HG03558 (cell line): Measurements from ENCODE around the gene CLASP1.
"Not testable (repeated sequence)": the region's sequence is repeated elsewhere in the genome, so short reads cannot be mapped to it uniquely, and the experiment has no call there.

Source experiments
- ATAC-seq: cut with Tn5 transposase; IDR thresholded peaks from one replicate; pipeline ENCODE4 v1.9.1; 2021; ENCODE audit warnings: moderate number of reproducible peaks; ENCODE audit not compliant: unreplicated experiment; ENCODE audit errors: extremely low read depth

The CLASP1 gene

DNA sequence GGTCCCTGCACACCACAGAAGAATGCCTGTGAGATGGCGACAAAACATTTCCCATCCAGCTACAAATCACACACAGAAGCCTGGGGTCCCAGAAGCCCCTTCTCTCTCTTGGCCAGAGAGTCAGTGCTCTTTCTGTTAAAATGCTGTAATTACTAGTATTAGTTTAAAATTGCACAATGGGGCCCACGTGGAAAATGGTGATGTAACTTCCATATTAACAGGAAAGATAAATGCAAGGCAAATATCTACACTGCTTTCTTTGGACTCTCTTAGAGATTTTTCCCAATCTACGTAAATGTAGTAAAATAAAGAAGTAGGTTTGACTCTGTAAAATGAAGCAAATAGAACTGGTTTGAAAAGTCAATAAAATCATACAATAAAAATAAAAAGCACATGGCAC, 250.4 kb downstream of the CLASP1 start:
- ATAC-seq: no peak

DNA sequence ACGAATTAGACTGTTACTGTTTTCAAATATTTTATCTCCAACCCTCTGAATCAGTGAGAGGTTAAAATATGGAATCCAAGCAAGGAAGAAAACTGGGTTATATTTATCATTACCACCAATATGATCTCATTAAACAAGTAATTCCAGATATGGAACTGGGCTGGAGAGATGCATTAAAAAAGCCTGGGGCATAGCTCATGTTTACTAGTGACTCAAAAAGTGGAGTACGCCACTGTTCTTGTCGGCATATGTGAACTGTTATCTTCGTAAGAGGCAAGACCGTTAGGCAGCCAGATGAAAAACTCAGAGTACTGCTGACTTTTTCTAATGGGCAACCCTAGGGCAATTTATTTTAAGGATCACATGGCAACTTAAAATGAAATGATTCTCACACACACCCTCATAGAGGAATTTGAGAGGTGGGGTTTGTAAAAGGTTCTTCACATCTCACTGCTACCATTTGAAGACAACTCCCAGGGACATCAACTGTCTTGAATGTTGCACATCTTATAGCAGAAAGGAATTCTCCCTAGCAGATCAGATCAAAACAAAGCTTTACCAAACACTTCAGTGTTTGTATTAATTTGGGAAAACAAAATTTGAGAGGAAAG, 259.1 kb downstream of the CLASP1 start:
- no peak for ATAC-seq

DNA sequence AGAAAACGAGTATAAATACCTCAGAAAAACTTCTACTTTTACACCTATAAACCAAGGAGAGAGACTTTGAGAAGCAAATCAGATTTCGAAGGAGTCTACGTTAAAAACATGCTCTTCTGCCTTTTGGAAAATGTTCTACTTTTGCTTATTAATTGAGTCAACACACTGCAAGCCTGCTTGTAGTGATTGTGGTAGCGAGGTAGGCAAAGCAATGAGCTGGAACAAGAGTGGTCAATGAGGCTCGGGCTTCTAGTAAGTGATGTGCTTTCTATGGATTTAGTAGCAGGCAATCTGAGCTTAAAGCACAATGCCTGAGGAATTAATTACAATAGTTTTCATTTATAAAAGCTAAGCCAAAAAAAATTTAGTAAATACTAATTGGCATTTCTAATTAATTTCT, 260.9 kb downstream of the CLASP1 start:
- no peak for ATAC-seq

DNA sequence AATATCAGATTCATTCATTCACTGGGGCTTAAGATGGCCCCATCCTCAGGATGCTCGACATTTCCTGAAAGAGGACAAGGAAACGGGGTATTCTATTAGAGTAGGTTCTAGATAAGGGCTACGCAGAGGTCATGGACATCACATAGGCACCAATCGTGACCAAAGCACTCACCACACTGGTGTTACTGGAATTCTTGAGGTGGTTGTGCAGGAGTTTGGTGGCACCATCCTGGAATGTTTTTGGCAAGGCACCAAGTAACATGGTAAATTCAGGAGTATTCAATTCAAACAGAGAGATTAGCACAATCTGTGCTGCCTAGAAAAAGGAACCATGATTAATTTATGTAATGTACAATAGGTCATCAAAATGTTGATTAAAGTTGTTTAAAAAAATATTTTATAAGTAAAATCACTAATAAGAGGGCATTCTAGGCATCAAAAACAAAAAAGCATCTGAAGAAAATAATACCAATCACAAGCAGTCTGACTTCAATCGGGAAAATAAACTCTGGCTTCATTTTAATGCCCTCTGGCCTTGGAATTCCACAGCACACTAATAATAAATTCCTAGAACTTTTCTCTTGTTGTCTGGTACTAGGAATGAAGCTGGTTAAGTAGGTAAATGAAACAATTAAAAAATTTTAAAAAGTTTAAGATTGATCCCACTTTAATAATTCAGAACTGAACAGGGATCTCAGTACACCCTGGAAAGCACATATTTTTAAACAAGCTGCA, 261.5 kb downstream of the CLASP1 start:
- ATAC-seq: no peak

DNA sequence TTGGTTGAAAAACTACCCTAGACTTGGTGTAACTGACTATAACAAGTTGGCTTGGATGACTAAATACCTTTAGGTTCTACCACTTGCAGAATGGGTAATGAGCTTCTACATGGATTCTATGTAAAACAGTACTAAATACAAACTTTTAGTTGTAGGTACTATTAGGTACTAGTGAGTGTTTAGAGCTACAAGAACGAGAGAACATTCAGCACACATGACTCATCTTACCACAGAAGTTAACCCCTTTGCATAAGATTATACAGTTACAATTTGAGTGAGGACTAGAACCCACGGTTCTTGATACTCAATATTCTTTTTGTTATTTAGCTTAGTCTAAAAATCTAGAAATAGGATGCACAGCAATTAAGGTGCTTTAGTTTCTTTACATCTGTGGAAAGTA, 262.6 kb downstream of the CLASP1 start:
- no peak for ATAC-seq

DNA sequence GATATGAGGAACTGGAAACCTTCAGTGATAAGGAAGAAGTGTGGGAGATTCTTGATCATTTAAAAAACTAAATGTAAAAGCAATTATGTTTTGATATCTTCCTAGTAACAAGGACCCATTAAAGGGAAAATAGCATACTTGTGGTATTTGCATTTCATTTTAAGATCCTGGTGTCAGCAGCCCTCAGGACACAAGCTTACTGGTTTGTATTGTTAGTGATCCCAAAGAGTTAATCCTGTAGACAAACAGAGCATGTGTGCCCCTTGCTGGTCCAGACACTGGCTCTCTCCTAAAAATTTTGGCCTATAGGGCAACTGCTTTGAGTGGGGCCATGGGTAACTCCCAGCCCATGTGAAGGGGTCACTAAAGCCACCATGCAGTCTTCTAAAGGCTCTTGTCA, 263.2 kb downstream of the CLASP1 start:
- no peak for ATAC-seq

DNA sequence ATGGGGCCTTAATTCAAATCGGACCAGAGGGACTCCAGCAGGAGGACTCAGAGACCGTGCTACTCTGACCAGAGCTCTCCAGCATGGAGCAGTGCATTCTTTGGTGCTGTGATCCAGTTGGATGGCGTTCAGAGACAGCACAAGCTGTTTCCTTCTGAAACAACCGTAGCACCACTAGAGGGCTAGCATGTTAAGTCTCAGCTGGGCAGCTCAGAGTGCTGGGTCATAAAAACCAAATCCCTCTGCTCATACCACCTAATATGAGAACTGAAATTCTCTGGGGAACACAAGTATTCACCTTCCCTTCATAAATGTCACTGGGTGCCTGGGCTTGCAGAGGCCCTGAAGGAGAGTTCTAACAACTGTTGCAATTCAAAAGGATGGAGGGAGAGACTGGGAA, 266.5 kb downstream of the CLASP1 start:
- no peak for ATAC-seq

DNA sequence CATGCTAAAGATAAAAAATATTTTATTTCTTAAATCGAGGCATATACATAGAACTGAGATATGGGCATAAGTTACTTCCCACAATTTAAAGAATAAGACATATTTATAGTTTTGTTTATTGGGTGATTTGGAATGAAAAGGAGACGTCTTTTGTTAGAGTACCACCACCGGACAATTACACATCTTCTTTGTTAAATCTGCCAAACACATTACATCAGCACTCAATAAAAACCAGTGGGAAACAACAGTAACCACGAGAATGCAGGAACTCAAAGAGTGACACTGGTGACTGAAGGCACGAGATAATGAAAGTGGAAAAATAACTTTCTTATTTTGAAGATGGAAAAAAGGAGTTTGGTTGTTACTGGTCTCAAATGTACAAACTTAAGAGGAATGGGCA, 271.6 kb downstream of the CLASP1 start:
- ATAC-seq: no peak

DNA sequence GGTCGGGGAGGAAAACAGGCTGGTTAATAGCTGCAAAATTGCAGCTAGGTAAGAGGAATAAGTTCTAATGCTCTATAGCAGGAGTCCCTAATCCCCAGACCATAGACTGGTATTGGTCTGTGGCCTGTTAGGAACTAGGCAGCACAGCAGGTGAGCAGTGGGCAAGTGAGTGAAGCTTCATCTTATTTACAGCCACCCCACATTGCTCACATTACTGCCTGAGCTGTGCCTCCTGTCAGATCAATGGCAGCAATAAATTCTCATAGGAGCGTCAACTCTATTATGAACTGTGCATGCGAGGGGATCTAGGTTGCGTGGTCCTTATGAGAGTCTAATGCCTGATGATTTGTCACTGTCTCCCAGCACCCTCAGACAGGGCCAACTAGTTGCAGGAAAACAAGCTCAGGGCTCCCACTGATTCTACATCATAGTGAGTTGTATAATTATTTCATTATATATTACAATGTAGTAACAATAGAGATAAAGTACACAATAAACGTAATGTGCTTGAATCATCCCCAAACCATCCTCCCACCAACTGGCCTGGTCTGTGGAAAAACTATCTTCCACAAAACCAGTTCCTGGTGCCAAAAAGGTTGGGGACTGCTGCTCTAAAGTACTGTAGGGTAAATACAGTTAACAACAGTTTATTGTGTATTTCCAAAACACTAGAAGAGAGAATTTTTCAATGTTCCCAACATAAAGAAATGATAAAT, 272.6 kb downstream of the CLASP1 start:
- no peak for ATAC-seq

DNA sequence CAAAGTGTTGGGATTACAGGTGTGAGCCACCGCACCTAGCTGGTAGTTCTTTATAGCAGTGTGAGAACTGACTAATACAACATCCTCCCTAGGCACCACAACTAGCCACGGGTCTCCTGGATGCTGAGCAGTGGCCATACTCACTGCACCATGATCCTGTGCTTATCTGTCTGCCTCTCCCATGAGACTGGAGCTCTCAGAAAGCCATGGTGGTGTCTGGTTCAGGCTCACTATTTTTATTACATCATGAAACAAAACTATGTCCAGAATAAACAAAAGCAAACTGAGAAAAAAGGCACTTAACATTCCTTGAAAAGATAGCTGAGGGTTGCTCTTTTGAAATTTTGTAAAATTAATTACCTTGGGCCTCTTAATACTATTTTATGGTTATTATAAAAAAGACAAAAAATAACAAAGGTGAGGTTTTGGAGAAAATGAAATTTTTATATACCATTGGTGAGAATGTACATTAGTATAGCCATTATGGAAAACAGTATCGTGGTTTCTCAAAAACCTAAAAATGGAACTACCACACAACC, 273.6 kb downstream of the CLASP1 start:
- ATAC-seq: no peak

DNA sequence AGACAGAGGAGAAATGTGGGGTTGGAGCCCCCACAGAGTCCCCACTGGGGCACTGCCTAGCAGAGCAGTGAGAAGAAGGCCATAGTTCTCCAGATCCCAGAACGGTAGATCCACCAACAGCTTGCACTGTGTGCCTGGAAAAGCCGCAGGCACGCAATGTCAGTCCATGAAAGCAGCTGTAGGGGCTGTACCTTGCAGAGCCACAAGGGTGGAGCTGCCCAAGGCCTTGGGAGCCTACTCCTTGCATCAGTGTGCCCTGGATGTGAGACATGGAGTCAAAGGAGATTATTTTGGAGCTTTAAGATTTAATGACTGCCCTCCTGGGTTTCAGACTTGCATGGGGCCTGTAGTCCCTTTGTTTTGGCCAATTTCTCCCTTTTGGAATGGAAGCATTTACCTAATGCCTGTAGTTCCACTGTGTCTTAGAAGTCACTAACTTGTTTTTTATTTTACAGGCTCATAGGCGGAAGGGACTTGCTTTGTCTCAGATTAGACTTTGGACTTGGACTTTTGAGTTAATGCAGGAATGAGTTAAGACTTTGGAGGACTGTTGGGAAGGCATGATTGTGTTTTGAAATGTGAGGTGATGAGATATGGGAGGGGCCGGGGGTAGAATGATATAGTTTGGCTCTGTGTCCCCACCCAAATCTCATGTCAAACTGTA, 274.7 kb downstream of the CLASP1 start:
- not testable (repeated sequence) for ATAC-seq

DNA sequence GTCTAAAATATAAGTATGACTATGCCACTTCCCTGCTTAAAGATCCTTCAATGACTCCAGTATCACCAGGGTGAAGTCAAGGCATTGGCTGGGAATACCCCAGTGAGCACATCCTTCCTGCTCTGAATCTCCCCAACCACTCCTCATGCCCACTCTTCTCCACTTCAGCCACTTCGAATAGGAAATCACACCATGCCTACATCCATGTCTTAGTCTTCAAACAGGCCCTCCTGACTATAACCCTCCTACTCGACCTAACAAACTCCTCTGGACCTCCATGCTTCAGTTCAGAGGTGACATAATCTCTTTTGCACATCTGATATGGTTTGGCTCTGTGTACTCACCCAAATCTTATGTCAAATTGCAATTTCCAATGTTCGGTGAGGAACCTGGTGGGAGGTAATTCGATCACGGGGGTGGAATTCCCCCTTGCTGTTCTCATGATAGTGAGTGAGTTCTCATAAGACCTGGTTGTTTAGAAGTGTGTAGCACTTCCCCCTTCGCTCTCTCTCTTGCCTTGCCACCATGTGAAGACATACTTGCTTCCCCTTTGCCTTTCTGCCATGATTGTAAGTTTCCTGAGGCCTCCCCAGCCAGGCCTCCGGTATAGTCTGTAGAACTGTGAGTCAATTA, 276.4 kb downstream of the CLASP1 start:
- ATAC-seq: no peak

DNA sequence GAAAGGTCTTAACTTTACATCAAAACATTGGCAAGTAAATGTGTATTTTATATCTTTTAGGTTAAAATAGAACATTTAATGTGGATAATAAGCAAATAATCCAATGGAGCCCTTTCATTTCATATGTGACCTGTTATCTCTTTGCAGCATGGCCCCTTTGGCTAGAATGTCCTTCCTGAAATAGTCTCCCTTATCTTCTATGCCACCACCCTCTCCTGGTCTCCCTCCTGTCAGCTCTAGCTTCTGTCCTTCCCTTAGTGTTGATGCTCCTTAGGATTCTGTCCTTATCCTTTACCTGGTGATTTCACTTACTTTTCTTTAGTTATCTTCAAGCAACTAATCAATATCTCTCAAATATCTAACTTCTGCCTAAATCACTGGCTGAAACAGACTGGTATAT, 277.2 kb downstream of the CLASP1 start:
- no peak for ATAC-seq

DNA sequence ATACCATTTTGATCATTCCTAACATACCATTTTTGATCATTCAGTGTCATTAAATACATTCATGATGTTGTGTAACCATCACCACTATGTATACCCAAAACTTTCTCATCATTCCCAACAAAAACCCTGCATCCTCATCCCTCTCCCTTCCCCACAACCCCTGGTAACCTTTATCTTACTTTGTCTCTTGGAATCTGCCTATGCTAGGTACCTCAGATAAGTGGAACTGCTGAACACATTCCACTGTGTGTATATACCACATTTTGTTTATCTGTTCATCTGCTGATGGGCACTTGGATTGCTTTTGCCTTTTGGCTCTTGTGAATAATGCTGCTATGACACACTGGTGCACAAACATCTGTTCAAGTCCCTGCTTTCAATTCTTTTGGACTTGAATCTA, 280.4 kb downstream of the CLASP1 start:
- ATAC-seq: no peak

DNA sequence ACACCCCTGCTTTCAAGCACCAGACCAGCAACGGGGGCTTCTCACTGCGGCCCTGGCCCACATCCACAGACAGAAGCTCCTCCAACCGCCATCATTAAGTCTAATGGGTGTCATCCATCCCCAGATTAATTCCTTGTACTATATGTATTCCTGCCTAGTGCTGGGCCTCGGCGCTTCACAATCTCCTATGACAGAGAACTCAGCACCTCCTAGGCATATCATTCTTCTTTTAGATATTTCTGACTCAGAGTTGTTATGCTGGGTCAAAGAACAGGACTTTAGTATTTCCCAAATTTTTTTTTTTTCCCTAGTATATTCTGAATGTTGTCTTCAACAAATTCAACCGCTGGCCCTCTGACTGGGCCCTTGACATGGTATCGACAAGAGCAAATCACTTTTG, 281.1 kb downstream of the CLASP1 start:
- no peak for ATAC-seq

DNA sequence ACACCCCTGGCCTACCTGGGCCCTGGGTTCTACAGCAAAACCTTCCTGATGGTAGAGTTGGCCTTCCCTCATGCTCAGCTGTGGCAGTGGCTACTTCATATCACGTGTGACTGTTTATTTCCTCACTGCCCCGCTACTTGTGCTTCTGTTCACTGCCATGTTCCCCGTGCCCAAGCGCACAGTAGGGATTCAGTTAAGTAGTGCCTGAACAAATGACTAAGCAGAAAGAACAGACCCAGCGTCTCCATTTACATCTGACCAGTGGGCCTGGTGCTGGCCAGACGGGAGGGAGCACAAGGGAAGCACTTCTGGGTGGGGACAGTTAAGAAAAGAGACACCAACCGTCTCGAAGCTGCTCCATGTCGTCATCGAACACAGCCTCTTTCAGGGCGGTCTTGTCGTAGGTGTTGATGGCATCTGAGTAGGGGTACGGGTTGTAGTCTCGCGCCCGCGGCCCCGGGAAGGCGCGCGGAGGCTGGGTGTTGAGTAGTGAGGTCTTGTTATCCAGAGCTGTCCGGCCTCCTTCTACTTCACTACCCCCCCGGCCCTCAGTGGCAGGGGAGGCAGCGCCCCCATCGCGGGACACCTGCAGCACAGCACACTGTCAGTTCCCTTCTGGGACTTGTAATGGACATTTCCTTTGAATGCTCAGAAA, 281.9 kb downstream of the CLASP1 start:
- ATAC-seq: no peak

DNA sequence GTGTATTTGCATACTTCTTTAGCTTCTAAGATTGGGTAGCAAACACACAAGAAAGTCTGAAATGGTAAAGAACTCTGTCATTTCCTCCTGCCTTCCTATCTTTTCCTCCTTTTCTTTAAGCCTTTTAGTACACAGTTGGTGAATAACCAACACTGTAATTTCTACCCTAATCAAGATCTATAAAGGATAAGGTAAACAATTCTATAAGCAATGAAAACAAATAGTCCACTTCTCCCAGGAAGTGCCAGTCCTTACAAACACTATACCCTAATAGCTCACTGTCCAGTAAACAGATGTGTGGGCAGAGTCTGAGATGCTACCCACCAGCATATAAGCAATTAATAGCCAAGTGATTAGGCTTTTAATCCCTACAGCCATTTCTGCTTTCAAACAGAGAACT, 283.2 kb downstream of the CLASP1 start:
- no peak for ATAC-seq

DNA sequence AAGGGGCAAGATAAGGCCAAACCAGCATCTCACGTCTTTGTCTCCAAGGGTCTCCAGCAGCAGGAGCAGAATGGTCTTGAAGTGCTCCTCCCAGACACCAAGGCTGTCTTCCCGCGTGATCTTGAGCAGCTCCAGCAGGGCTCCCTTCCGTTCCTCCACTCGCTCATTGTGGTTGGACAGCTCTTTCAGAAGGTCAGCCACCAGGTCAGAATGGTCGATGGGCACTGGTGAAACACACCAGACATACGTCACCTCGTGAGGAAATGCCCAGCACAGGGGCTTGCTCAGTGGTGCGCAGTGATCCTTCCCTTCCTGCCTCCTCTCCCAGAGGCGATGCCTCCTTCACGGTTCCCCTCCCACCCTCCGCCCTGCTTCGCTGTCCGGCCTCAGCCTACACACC, 284.2 kb downstream of the CLASP1 start:
- ATAC-seq: no peak

DNA sequence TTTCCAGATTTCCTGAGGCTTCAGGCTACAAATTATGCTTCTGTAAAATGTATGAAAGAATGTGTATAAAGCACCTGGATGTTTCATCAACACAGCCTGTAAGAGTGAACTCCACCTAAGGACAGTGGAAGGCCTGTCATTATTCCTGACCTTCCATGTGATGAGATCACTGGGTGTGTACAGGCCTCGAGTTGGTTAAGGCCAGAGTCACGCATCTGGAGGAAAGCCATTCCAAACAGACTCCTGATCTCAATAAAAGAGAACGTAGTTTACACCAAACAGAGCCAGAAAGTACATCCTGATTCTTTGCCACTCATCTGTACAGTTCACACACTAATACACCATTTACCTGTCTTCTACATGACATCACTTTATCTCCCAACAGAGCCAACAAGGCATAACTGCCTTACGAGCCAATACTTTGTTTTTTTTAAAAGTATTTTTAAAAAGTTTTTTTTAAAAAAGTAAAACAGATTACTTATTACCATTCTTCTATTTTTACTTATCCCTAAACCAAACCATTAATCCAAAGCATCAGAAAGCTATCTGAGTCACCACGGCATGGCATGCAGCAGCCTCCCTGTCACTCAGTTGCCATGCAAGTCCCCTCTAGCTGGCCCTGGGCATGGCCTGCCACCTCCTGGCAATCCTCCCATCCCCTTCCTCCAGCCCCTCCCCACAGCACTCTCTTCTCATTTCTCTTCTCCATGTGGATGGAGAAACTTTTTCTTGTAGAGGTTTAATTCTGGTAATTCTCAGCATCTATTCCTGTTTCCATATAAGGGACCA, 285.4 kb downstream of the CLASP1 start:
- ATAC-seq: no peak
